Ishikawa (cell line): ENCODE results near the gene LRP8.

Experiments
- EGR1 ChIP-seq: IDR thresholded peaks from 2 replicates; pipeline ENCODE4 v1.6.1; 2012
- RAD21 ChIP-seq: IDR thresholded peaks from 2 replicates; pipeline ENCODE4 v1.6.1; 2012; ENCODE audit warnings: low read depth
- TAF1 ChIP-seq: IDR thresholded peaks from 2 replicates; pipeline ENCODE4 v1.6.1; 2012; ENCODE audit warnings: low read depth, mild to moderate bottlenecking
- TEAD4 ChIP-seq: IDR thresholded peaks from 2 replicates; pipeline ENCODE4 v1.6.1; 2012
- YY1 ChIP-seq: IDR thresholded peaks from 2 replicates; pipeline ENCODE4 v1.6.1; 2012; ENCODE audit warnings: low read depth
- TF ChIP-seq, protein P1 (sequence below): IDR thresholded peaks from 2 replicates; pipeline ENCODE4 v1.6.1; 2012; ENCODE audit warnings: low read depth, mild to moderate bottlenecking

- TF ChIP-seq EGR1, result no peak
- TF ChIP-seq RAD21, result no peak
- TF ChIP-seq, protein P1, sequence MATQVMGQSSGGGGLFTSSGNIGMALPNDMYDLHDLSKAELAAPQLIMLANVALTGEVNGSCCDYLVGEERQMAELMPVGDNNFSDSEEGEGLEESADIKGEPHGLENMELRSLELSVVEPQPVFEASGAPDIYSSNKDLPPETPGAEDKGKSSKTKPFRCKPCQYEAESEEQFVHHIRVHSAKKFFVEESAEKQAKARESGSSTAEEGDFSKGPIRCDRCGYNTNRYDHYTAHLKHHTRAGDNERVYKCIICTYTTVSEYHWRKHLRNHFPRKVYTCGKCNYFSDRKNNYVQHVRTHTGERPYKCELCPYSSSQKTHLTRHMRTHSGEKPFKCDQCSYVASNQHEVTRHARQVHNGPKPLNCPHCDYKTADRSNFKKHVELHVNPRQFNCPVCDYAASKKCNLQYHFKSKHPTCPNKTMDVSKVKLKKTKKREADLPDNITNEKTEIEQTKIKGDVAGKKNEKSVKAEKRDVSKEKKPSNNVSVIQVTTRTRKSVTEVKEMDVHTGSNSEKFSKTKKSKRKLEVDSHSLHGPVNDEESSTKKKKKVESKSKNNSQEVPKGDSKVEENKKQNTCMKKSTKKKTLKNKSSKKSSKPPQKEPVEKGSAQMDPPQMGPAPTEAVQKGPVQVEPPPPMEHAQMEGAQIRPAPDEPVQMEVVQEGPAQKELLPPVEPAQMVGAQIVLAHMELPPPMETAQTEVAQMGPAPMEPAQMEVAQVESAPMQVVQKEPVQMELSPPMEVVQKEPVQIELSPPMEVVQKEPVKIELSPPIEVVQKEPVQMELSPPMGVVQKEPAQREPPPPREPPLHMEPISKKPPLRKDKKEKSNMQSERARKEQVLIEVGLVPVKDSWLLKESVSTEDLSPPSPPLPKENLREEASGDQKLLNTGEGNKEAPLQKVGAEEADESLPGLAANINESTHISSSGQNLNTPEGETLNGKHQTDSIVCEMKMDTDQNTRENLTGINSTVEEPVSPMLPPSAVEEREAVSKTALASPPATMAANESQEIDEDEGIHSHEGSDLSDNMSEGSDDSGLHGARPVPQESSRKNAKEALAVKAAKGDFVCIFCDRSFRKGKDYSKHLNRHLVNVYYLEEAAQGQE, result no peak
- no peak for TF ChIP-seq YY1
- no peak for TF ChIP-seq TEAD4
- TF ChIP-seq TAF1, result no peak
Observed at GRCh38 chr1:53369761-53370160, 41.9 kb upstream of the LRP8 start.
